Measurements from ENCODE around the gene NRSN2. TPM values are rescaled to one million over a fixed set of nuclear protein-coding genes. Genes with fewer than 3 reads are reported as not detected.

The NRSN2 gene
- total and polyA plus RNA-seq, 2 donors (not counting 3 experiments of a cell fraction or from before 2014, with no cell fraction given) = 36.9 to 64.1 TPM

GRCh38 chr20:366719-367485 lies 20.0 kb downstream of the NRSN2 start:
- H3K27me3 ChIP-seq (ENCODE audit: control insufficient read depth in 2 of 2, insufficient read depth in 2 of 2, low read length in 2 of 2) = no peaks in the 10 kb centered on the region
- no TSS peak for BruUV-seq (replicated peaks)
- no peak overlapping the region for H3K4me2 ChIP-seq (ENCODE audit: insufficient read depth, low read length)
- H3K9me3 ChIP-seq (replicated peaks; ENCODE audit: control insufficient read depth, insufficient read depth, low read length) = no peaks in the 10 kb centered on the region
- H3K79me2 ChIP-seq (ENCODE audit: control insufficient read depth, insufficient read depth, low read length) = no peaks in the 10 kb centered on the region
- FAIRE-seq = no peak
- no peak for DNase-seq (ENCODE audit: low read depth, low spot score)
- no peak overlapping the region for H3K27ac ChIP-seq (ENCODE audit: insufficient read depth, low read depth, low read length)
- intact Hi-C loops (cut with micrococcal nuclease) = no loop called here
- no peak overlapping the region for H3K9ac ChIP-seq (replicated peaks; ENCODE audit: extremely low read depth, insufficient read depth, low read length)
- H3K36me3 ChIP-seq (ENCODE audit: control insufficient read depth in 2 of 2, extremely low read depth in 1 of 2, insufficient read depth in 2 of 2, low read length in 2 of 2) = no peaks in the 10 kb centered on the region
- H3K9me1 ChIP-seq (replicated peaks; ENCODE audit: control insufficient read depth, extremely low read depth, insufficient read depth, low read length) = no peaks in the 10 kb centered on the region
- TF ChIP-seq EZH2 (IDR thresholded peaks at IDR 0.05; ENCODE audit: borderline replicate concordance, low read depth, low read length, severe bottlenecking) (no peak), GATA2 (IDR thresholded peaks at IDR 0.05; ENCODE audit: insufficient read depth, insufficient read length, low read depth, low read length) (no peak), POLR2A (IDR thresholded peaks at IDR 0.05; ENCODE audit: low read depth, low read length) (no peak), MAX (IDR thresholded peaks at IDR 0.05; ENCODE audit: insufficient read depth, insufficient read length) (no peak), CTCF (IDR thresholded peaks at IDR 0.05; ENCODE audit: extremely low read depth in 1 of 2, insufficient read depth in 1 of 2, low read depth in 1 of 2, low read length in 2 of 2) (no peak), MYC (IDR thresholded peaks at IDR 0.05; ENCODE audit: low read depth, low read length) (no peak), POLR2AphosphoS5 (IDR thresholded peaks at IDR 0.05; ENCODE audit: insufficient read depth, low read depth, low read length) (no peak), FOS (IDR thresholded peaks at IDR 0.05; ENCODE audit: borderline replicate concordance, insufficient read depth, low read length) (no peak), JUN (IDR thresholded peaks at IDR 0.05; ENCODE audit: borderline replicate concordance, insufficient read depth, insufficient read length, low read depth) (no peak)
- dilution Hi-C loops (cut with MboI; ENCODE audit: extremely low pct_ligation_motif_present, low sequenced_read_pairs) = no loop called here
- H2AFZ ChIP-seq (ENCODE audit: low read depth, low read length) = no peak overlapping the region
- CTCF ChIA-PET = interaction anchor here (0.8 to 1.7 kb wide), 3 partner anchors 11 to 65 kb away, joined by 3 to 10 read pairs (median 4); no protein-coding TSS in a partner anchor
- no peaks in the 10 kb centered on the region for H4K20me1 ChIP-seq (replicated peaks; ENCODE audit: control insufficient read depth, extremely low read depth, insufficient read depth, low read length)
- H3K4me1 ChIP-seq (ENCODE audit: control insufficient read depth, extremely low read depth, insufficient read depth, low read length) = peaks cover 36% of the 10 kb centered on the region
- no peak overlapping the region for H3K4me3 ChIP-seq (replicated peaks in 1 of 3; ENCODE audit: insufficient read depth in 1 of 3, low read depth in 1 of 3, low read length in 3 of 3)
- POLR2A ChIA-PET = no interaction called here
